Myocyte (in vitro differentiated cells): ENCODE results near the gene GLTPD2. TPM values are rescaled to one million over a fixed set of nuclear protein-coding genes. Genes with fewer than 3 reads are reported as not detected.

Experiments
- total RNA-seq: library from RNA; depleted of rRNA; stranded (reverse); fragments of >200 nt; gene quantifications from 2 replicates; pipeline ENCODE4 v1.2.3, GENCODE V29; 2014

GLTPD2 gene
- total RNA-seq, 1 donor from 2014 or later, result not detected

Other genes with a start within 250 kb of the GLTPD2 start
- gene MYBBP1A, start 233.6 kb upstream of the GLTPD2 start, total RNA-seq, result 50.0 and 51.4 TPM in 2 replicates
- not detected in 2 replicates for gene GGT6, start 228.4 kb upstream of the GLTPD2 start, total RNA-seq
- 0.08 and 0.10 TPM in 2 replicates for gene SMTNL2, start 204.4 kb upstream of the GLTPD2 start, total RNA-seq
- gene ALOX15, start 147.3 kb upstream of the GLTPD2 start, total RNA-seq, result not detected in 2 replicates
- gene PELP1, start 84.8 kb upstream of the GLTPD2 start, total RNA-seq, result 31.3 and 52.0 TPM in 2 replicates
- 7.8 and 10.8 TPM in 2 replicates for gene ARRB2, start 78.3 kb upstream of the GLTPD2 start, total RNA-seq
- gene MED11, start 57.5 kb upstream of the GLTPD2 start, total RNA-seq, result 31.0 and 32.7 TPM in 2 replicates
- 0.05 TPM in 1 of 2 replicates, not detected in the other for gene ZMYND15, start 49.1 kb upstream of the GLTPD2 start, total RNA-seq
- 0.57 and 1.1 TPM in 2 replicates for gene CXCL16, start 49.0 kb upstream of the GLTPD2 start, total RNA-seq
- gene TM4SF5, start 17.1 kb upstream of the GLTPD2 start, total RNA-seq, result not detected in 2 replicates
- gene VMO1, start 2.6 kb upstream of the GLTPD2 start, total RNA-seq, result 0.73 TPM in 1 of 2 replicates, not detected in the other
- 185 and 231 TPM in 2 replicates for gene PSMB6, start 7.2 kb downstream of the GLTPD2 start, total RNA-seq
- gene PLD2, start 18.2 kb downstream of the GLTPD2 start, total RNA-seq, result 6.7 and 9.8 TPM in 2 replicates
- gene MINK1, start 44.4 kb downstream of the GLTPD2 start, total RNA-seq, result 17.6 and 18.1 TPM in 2 replicates
- 0.42 and 0.94 TPM in 2 replicates for gene C17orf107, start 110.6 kb downstream of the GLTPD2 start, total RNA-seq
- not detected in 2 replicates for gene CHRNE, start 114.1 kb downstream of the GLTPD2 start, total RNA-seq
- gene GP1BA, start 143.3 kb downstream of the GLTPD2 start, total RNA-seq, result not detected in 2 replicates
- gene SLC25A11, start 151.1 kb downstream of the GLTPD2 start, total RNA-seq, result 87.4 and 100 TPM in 2 replicates
- 40.1 and 53.3 TPM in 2 replicates for gene RNF167, start 151.3 kb downstream of the GLTPD2 start, total RNA-seq
- gene PFN1, start 159.6 kb downstream of the GLTPD2 start, total RNA-seq, result 1,067 and 1,213 TPM in 2 replicates
- 833 and 1,073 TPM in 2 replicates for gene ENO3, start 162.2 kb downstream of the GLTPD2 start, total RNA-seq
- gene SPAG7, start 178.9 kb downstream of the GLTPD2 start, total RNA-seq, result 114 and 133 TPM in 2 replicates
- 13.7 and 23.8 TPM in 2 replicates for gene CAMTA2, start 198.7 kb downstream of the GLTPD2 start, total RNA-seq
- gene INCA1, start 208.6 kb downstream of the GLTPD2 start, total RNA-seq, result 0.62 TPM in 1 of 2 replicates, not detected in the other
- gene KIF1C, start 209.0 kb downstream of the GLTPD2 start, total RNA-seq, result 146 and 162 TPM in 2 replicates
- not detected in 2 replicates for gene SLC52A1, start 246.5 kb downstream of the GLTPD2 start, total RNA-seq